T-helper 2 cell (primary cell): ENCODE data around the gene ANGPTL2.
"Not testable (repeated sequence)": the region's sequence is repeated elsewhere in the genome, so short reads cannot be mapped to it uniquely, and the experiment has no call there.

Source experiments
- DNase-seq, 5 experiments: peaks; one replicate each; pipeline versions ENCODE4 v3.0.0 to v3.0.0-alpha.2; 2012 to 2022

ANGPTL2 gene

GRCh38 chr9:127154390-127155191, 32.2 kb upstream of the ANGPTL2 start:
- DNase-seq, result peak in 1 of 5 experiments; percentile 82

- no peak for DNase-seq
Measured at GRCh38 chr9:127154003-127154389, 31.6 kb upstream of the ANGPTL2 start.

DNA sequence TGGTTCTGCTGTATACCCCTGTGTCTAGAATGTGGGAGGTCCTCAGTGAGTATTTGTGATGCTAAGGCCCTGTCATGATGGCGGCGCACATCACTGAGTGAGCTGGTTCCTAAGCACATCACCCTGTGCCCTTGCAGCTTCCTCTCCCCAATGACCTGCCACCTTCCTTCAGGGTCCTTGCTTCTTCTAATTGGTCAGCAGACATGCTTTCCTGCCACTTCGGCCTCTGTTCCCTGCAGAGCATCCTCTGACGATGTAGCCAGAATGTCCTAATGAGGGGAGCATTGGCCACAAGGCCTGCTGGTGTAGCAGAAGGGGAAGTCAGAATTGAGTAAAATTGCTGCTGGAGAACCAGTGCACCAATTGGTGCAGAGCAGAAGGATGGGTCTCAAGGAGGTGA, 31.1 kb upstream of the ANGPTL2 start:
- DNase-seq, result no peak

GRCh38 chr9:127149463-127150390, 27.3 kb upstream of the ANGPTL2 start:
- no peak for DNase-seq

DNA sequence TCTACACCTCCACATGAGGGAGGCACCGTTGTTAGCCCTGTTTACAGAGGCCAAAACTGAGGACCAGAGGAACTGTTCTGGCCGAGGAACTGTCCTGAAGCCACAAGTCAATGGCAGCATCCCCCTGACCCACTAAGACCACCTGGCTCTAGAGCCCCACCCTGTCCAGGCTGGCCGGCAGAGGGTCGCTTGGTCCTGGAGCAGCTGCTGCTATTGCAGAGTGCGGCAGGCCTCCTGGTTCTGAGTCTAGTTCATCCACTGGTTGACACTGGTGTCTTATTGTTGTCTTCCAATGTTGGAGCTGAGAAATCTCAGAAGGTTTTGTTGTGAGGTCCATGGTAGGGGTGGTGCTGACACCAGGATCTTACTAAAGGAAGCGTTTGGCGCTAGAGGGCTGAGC, 26.6 kb upstream of the ANGPTL2 start:
- DNase-seq, result no peak

- no peak for DNase-seq
Measured at GRCh38 chr9:127148014-127148413, 25.6 kb upstream of the ANGPTL2 start.

DNA sequence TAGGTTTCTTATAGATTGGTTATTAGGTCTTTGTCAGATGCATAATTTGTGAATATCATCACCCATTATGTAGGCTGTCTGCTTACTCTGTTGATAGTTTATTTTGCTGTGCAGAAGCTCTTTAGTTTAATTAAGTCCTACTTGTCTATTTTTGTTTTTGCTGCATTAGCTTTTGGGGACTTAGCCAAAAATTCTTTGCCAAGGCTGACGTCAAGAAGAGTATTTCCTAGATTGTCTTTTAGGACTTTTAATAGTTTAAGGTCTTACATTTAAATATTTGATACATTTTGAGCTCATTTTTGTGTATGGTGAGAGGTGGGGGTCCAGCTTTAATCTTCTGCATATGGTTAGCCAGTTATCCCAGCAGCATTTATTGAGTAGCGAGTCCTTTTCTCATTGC, 24.8 kb upstream of the ANGPTL2 start:
- DNase-seq, result no peak

DNA sequence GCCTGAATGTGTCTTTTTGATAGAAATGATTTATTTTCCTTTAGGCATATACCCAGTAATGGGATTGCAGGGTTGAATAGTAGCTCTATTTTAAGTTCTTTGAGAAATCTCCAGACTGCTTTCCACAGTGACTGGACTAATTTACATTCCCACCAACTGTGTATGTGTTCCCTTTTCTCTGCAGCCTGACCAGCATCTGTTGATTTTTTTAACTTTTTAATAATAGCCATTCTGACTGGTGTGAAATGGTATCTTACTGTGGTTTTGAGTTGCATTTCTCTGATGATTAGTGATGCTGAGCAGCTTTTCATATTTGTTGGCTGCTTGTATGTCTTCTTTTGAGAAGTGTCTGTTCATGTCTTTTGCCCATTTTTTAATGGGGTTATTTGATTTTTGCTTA, 24.4 kb upstream of the ANGPTL2 start:
- DNase-seq, result not testable (repeated sequence)

- no peak for DNase-seq
Measured at GRCh38 chr9:127144670-127145445, 22.4 kb upstream of the ANGPTL2 start.

- no peak for DNase-seq
Measured at GRCh38 chr9:127143920-127144465, 21.6 kb upstream of the ANGPTL2 start.

DNA sequence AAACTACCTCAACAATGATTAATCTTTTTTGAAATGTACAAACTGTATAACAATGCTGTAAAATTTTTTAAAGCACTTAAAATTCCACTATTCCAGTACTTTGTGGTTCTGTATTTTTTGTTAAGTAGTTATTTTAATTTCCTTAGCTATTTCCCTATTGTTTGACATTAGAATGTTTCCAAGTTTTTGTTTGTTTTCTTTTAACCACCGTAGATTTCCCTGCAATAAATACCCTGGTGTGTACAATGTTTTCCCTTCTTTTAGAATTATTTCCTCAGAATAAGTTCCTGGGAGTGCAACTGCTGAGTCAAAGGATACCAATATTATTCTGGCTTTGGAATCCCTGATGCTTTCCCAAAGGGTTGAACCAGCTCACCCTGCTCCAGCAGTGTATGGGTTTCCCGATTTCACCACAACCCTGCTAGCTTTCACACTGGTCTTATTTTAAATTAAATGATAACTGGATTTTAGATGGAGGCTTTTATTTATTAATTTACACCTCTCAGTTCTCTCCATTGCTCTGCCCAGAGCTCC, 20.6 kb upstream of the ANGPTL2 start:
- no peak for DNase-seq

- DNase-seq, result no peak
Measured at GRCh38 chr9:127142291-127142690, 19.9 kb upstream of the ANGPTL2 start.

- no peak for DNase-seq
Measured at GRCh38 chr9:127140842-127141675, 18.6 kb upstream of the ANGPTL2 start.

DNA sequence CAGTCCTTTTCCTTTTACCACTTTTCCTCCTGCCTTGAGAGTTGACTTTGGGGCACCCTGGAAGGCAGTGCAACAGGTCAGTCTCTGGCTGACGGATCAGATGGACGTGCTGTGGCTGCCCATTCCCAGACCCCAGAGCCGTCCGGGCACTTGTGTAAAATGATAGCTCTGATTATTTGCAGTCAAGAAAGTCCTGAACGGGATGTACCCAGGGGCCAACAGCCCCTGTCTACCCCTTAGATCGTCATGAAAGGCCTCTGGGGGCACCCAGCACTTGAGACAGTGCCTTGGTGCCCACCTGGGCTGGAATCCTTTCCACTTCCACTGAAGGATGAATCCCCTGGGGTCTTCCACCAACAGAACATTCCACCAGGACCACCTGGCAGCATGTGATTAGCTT, 17.7 kb upstream of the ANGPTL2 start:
- no peak for DNase-seq

DNA sequence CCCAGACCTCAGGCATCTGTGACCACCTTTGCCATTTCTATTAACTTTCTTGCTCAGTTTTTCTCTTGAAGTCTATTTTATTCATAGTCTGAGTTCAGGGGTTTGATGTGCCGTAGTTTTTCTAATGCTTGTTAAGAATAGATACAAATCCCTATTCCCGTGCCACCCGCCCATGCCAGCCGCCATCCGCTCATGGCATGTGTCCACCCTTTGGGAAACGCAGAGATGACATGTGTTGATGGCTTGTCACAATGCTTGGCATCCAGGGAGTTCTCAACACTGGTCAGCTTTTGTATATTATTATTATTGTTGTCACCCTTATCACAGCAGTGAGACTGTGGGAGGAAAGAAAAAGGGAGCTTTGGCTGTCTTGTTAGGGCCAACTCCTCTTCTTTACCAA, 17.3 kb upstream of the ANGPTL2 start:
- DNase-seq, result no peak

DNA sequence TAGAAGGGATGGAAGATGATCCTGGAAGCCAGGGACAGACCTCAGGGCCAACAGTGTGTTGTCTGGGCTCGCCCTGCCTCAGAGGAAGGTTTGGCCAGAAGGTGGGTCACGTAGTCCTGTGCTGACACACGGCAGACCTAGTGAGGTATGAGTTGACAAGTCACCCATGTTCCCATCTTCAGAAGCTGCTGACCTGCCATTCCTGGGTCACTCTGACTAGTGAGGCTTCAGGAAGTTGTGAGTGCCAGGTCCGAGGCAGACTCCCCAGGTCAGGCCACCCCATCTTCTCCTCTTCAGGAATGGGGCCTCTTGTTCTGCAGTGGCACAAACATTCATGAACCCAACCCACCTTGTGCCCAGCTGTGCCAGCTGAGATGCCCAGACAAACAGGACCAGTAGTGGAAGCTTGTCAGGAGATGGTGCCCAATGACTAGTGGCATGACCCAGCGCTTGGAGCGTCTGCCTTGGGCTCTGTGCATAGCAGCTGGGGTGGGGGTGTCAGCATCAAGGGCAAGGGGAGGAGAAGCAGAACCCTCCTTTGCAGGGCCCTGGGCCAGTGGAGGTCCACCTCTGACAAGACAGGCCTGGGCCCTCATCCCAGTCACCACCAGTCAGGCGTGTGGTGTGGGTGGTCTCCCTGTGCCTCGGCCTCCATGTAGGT, 16.8 kb upstream of the ANGPTL2 start:
- DNase-seq, result no peak

- DNase-seq, result no peak
Measured at GRCh38 chr9:127138444-127138843, 16.0 kb upstream of the ANGPTL2 start.

DNA sequence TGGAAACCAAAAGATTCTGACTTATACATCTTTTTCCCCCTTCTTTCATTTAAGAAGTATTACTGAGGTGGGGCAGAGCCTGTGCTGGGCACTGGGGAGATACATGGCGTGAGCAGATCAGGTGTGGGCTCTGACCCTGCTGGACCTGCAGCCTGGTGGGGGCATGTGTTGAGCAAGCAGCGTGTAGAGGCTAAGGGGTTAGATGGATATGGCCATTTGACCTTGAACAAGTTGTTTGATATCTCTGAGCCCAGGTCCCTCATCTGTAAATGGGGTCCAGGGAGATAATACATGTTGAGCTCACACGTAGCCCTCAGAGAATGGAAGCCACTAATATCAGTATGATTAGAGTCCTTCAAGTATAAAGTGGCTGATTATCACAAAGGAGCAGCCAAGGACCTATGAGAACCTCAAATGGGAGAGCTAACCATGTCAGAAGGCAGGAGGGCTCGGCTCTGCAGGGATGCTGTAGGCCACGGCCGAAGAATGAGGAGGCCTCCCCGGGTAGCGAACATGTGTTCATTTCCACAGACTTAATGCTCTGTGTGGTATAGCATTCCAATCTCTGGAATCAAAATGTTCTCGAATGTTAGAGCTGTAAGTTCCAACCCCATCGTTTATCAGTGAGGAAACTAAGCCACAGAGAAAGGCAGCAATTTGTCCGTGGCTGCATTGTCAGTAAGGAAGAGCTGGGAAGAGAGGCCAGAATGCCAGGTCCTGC, 15.4 kb upstream of the ANGPTL2 start:
- DNase-seq, result no peak

DNA sequence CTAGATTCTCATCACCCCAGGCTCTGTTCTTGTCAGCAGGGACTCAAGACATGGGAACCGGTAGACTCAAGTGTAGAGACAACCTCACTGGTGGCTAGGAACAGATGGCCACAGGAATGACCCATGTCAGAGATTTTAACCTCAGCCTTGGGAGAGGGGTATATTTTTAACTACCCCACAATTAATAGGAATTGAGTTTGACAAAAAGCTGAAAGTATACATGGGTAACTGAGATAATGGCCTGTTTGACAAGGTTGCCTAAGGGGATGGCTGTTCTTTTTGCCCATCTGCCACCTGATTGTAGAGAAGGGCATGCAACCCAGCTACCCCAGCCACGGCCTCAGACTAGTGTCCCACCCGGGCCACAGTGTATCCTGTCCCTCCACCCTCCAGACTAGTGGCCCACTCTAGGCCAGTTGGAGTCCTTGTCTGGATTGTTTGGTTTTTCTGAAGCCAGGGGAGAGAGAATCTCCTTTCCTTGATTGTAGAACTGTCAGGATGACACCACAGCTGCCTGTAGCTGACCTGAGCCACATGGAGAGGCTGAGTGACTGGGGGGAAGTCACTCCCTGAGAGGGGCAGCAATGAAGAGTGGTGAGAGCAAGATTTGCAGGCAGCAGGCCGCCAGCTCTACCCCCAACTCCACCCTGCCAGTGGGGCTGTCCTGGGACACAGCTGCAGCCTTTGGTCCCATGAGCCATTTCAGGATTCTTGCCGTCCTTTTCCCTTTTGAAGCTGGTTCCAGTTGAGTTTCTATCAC, 14.6 kb upstream of the ANGPTL2 start:
- DNase-seq, result no peak
